ENCODE results near the gene HCFC2. TPM values are rescaled to one million over a fixed set of nuclear protein-coding genes. Genes with fewer than 3 reads are reported as not detected.

Gene HCFC2
- total RNA-seq, 2 experiments from 2014 or later: 8.3 to 8.6 TPM

GRCh38 chr12:104126548-104126947 is 62.2 kb downstream of the HCFC2 start:
- Mint-ChIP-seq H3K27ac (no peak overlapping the region), H3K4me1 (ENCODE audit: low read depth) (peaks cover 15% of the 10 kb centered on the region), H3K9me3 (no peaks in the 10 kb centered on the region), H3K4me3 (no peak overlapping the region), H3K36me3 (ENCODE audit: low read depth) (peaks cover 31% of the 10 kb centered on the region), H3K27me3 (no peaks in the 10 kb centered on the region)
- ATAC-seq: no peak
- intact Hi-C loops (cut with micrococcal nuclease): no loop called here
- POLR2A ChIA-PET: interaction anchor here (1.0 to 1.9 kb wide), 3 partner anchors 11 to 198 kb away, joined by 3 to 10 read pairs (median 4); partner anchors contain the start of gene NFYB
- CTCF ChIA-PET: interaction anchor here (1.2 to 1.3 kb wide), 2 partner anchors 11 to 18 kb away, joined by 6 to 9 read pairs; partner anchors contain the start of gene NFYB
- TF ChIP-seq, protein P1, sequence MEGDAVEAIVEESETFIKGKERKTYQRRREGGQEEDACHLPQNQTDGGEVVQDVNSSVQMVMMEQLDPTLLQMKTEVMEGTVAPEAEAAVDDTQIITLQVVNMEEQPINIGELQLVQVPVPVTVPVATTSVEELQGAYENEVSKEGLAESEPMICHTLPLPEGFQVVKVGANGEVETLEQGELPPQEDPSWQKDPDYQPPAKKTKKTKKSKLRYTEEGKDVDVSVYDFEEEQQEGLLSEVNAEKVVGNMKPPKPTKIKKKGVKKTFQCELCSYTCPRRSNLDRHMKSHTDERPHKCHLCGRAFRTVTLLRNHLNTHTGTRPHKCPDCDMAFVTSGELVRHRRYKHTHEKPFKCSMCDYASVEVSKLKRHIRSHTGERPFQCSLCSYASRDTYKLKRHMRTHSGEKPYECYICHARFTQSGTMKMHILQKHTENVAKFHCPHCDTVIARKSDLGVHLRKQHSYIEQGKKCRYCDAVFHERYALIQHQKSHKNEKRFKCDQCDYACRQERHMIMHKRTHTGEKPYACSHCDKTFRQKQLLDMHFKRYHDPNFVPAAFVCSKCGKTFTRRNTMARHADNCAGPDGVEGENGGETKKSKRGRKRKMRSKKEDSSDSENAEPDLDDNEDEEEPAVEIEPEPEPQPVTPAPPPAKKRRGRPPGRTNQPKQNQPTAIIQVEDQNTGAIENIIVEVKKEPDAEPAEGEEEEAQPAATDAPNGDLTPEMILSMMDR (IDR thresholded peaks at IDR 0.05): no peak
- no peak for DNase-seq

DNA sequence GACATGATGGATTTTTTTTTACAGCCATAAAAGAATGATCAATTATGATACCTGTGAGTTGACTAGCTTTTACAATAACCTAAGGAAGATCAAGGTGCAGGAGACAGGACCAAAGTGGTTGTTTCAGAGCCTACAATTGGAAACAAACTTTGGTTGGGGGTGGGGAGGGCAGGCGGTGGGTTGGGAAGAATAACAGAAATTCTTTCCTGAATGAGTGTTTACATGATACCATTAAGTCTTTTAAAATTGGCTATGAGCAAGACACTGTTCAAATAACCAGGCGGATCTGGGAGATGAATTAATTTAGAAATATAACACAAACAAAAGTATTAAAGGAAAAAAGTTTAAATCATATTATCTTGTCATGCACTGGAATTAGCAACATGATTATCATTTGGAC is 66.4 kb downstream of the HCFC2 start:
- TF ChIP-seq, protein P1 (IDR thresholded peaks at IDR 0.05): no peak
- Mint-ChIP-seq H3K4me1 (ENCODE audit: low read depth) (peaks cover 24% of the 10 kb centered on the region), H3K36me3 (ENCODE audit: low read depth) (peaks cover 26% of the 10 kb centered on the region), H3K27ac (no peak overlapping the region), H3K4me3 (no peak overlapping the region), H3K9me3 (no peaks in the 10 kb centered on the region), H3K27me3 (no peaks in the 10 kb centered on the region)
- ATAC-seq (no peak), DNase-seq (no peak)
- ChIA-PET POLR2A (no interaction called here), CTCF (interaction anchor here (3.3 kb wide), 1 partner anchor 22 kb away, joined by 18 read pairs; no protein-coding TSS in a partner anchor)
- intact Hi-C loops (cut with micrococcal nuclease): no loop called here

- Mint-ChIP-seq H3K4me1 (ENCODE audit: low read depth) (peaks cover 31% of the 10 kb centered on the region), H3K9me3 (no peaks in the 10 kb centered on the region), H3K27ac (no peak overlapping the region), H3K27me3 (no peaks in the 10 kb centered on the region), H3K36me3 (ENCODE audit: low read depth) (peaks cover 19% of the 10 kb centered on the region), H3K4me3 (no peak overlapping the region)
- ATAC-seq (no peak), DNase-seq (no peak)
- ChIA-PET CTCF (interaction anchor here (1.2 to 3.3 kb wide), 2 partner anchors 23 to 247 kb away, joined by 3 to 18 read pairs; no protein-coding TSS in a partner anchor), POLR2A (no interaction called here)
- intact Hi-C loops (cut with micrococcal nuclease): no loop called here
- TF ChIP-seq, protein P1 (IDR thresholded peaks at IDR 0.05): no peak
These were observed 67.3 kb downstream of the HCFC2 start for GRCh38 chr12:104131609-104132008.

DNA sequence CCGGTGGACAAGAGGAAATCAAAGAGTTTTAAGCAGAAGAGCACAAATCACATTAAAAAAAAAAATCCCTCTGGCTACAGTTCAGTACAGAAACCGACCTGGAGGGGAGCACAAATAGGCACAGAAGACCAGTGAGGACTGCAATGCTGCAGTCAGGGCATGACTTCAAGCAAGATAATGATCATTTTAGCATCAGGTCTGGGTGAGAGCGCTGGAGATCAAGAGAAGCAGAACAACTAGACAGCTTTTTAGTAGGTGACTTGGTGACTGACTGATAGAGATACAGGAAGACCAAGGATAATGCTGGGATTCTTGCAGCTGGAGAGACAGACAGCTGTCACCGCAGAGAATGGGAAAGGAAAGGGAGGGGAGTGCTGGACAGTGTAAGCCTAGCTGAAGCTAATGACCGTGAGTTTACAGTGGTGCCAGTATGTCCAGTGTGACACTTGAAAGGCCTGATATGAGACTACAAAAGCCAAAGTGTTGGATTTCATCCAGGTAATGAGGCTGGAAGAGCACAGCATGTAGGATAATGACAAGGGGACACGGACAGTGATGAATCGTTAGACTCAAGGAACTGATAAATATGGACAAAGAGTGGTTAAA is 68.1 kb downstream of the HCFC2 start:
- H3K27me3 Mint-ChIP-seq: no peaks in the 10 kb centered on the region
- no peak overlapping the region for H3K27ac Mint-ChIP-seq
- ATAC-seq (no peak), DNase-seq (no peak)
- H3K9me3 Mint-ChIP-seq: no peaks in the 10 kb centered on the region
- ChIA-PET CTCF (interaction anchor here (0.9 to 3.3 kb wide), 3 partner anchors 23 to 253 kb away, joined by 3 to 18 read pairs (median 3); no protein-coding TSS in a partner anchor), POLR2A (no interaction called here)
- peaks cover 35% of the 10 kb centered on the region for H3K4me1 Mint-ChIP-seq (ENCODE audit: low read depth)
- no peak overlapping the region for H3K4me3 Mint-ChIP-seq
- H3K36me3 Mint-ChIP-seq (ENCODE audit: low read depth): peaks cover 19% of the 10 kb centered on the region
- TF ChIP-seq, protein P1 (IDR thresholded peaks at IDR 0.05): no peak
- intact Hi-C loops (cut with micrococcal nuclease): no loop called here

DNA sequence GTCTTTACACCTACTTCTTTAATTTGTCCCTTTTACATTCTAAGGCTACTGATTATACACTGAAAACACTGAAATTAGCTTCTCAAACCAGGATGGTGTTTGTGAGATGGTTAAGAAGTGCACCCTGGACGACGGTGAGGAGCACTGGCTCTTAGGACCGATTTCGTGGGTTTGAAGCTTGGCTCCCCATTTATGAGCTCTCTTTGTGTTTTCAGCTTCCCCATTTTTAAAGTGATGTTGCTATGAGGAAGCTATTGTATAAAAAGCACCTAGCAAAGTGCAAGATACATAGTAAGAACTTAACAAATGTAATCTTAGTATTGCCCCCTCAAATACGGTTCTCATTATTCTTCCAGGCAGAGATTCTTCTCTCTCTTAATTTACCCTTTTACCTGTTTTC is 69.0 kb downstream of the HCFC2 start:
- no peak overlapping the region for H3K4me3 Mint-ChIP-seq
- H3K36me3 Mint-ChIP-seq (ENCODE audit: low read depth): peaks cover 12% of the 10 kb centered on the region
- H3K27me3 Mint-ChIP-seq: no peaks in the 10 kb centered on the region
- ATAC-seq (no peak), DNase-seq (no peak)
- POLR2A ChIA-PET: interaction anchor here (1.3 kb wide), 1 partner anchor 8 kb away, joined by 3 read pairs; no protein-coding TSS in a partner anchor
- CTCF ChIA-PET: interaction anchor here (0.7 to 3.3 kb wide), 3 partner anchors 24 to 857 kb away, joined by 3 to 18 read pairs (median 5); no protein-coding TSS in a partner anchor
- H3K27ac Mint-ChIP-seq: no peak overlapping the region
- peaks cover 35% of the 10 kb centered on the region for H3K4me1 Mint-ChIP-seq (ENCODE audit: low read depth)
- no peaks in the 10 kb centered on the region for H3K9me3 Mint-ChIP-seq
- TF ChIP-seq, protein P1 (IDR thresholded peaks at IDR 0.05): no peak
- intact Hi-C loops (cut with micrococcal nuclease): no loop called here
